Activated naive CD4-positive, alpha-beta T cell treated with anti-CD3 and anti-CD28 coated beads, Interleukin-2, amount 50 U/mL, for 72 hours (primary cell): ENCODE measurements around the gene LILRA6. TPM values are rescaled to one million over a fixed set of nuclear protein-coding genes. Genes with fewer than 3 reads are reported as not detected.
"Not testable (repeated sequence)": the region's sequence is repeated elsewhere in the genome, so short reads cannot be mapped to it uniquely, and the experiment has no call there.

Experiments
- ATAC-seq, 2 donors: fragments of 150-1000 bp; cut with Tn5 transposase; 2 replicates each; pipeline ENCODE4 v1.10.0; 2021; ENCODE audit warnings: mild to moderate bottlenecking in 2 of 2, moderate library complexity in 2 of 2
- DNase-seq, 2 donors: peaks; one replicate each; pipeline ENCODE4 v3.0.0; 2021 to 2022; ENCODE audit warnings: low spot score in 2 of 2
- H3K27ac Mint-ChIP-seq, 2 donors: one replicate each; pipeline ENCODE4 v1.8.0; 2022; ENCODE audit warnings: mild to moderate bottlenecking in 2 of 2, mixed read lengths in 2 of 2
- H3K36me3 Mint-ChIP-seq, 2 donors: one replicate each; pipeline ENCODE4 v1.8.0; 2022; ENCODE audit warnings: mixed read lengths in 2 of 2
- H3K9me3 Mint-ChIP-seq, 2 donors: one replicate each; pipeline ENCODE4 v1.8.0; 2022; ENCODE audit warnings: mixed read lengths in 2 of 2
- total RNA-seq, 2 donors: library from RNA; stranded (reverse); gene quantifications; one replicate each; pipeline ENCODE4 v1.2.3, GENCODE V29; 2022

The LILRA6 gene
- total RNA-seq = not detected

DNA sequence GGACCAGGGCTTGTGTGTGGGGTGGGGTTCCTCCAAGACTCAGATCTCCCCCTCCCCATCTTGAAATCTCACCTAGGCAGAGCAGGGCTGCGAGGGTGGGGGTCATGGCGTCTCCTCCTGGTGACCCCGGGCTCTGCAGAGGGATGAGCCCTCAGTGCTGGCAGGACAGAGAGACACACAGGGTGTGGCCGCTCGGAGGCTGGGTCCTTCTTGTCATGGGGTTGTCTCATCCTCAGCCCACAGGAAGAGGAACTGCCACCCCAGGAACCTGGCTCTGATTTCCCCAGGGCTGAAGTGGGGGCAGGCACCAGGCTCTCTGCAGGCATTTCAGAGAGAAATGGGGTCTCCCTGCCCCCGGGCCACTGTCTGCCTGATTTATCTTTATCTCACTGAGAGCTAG, at the start of gene LILRA6:
LILRA6 (minus strand) TSS at position 145 of the 400 bp plus-strand sequence.
- ATAC-seq = not testable (repeated sequence)

DNA sequence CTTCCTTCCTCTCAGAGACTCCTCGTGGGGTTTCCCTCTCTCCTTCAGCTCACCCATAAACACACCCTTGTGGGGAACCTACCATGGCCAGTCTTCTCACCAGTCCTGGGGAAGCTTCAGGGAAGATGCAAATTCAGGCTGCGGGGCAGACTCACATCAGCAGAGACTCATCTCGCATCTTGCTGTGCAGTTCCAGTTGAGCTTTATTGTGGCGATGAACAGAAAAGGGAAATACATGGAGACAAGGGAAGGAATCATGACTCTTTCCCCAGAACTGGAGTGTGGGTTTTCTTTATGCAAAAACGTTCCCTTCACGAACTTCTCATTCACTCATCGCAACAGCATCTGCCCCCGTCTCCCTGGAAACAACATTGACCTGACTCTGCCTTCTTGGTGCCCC, 46.6 kb upstream of the LILRA6 start:
- not testable (repeated sequence) for H3K36me3 Mint-ChIP-seq, H3K9me3 Mint-ChIP-seq, H3K27ac Mint-ChIP-seq, DNase-seq, ATAC-seq

More for the DNA sequence above, at the start of gene LILRA6:
- H3K27ac Mint-ChIP-seq, DNase-seq, H3K9me3 Mint-ChIP-seq, H3K36me3 Mint-ChIP-seq: not testable (repeated sequence)

DNA sequence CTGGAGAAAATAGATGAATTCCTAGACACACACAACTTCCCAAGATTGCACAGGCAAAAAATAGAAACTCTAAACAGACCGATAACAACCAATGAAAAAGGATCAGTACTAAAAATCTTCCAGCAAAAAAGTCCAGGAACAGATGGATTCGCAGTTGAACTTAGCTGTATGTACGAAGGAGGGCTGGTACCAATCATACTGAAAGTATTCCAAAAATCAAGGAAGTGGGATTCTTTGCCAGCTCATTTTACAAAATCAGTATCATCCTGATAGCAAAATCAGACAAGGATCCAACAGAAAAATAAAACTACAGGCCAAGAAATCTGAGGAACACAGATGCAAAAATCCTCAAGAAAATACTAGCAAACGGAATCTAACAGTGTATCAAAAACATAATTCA, 44.9 kb upstream of the LILRA6 start:
- Mint-ChIP-seq H3K9me3 (no peaks in the 10 kb centered on the region), H3K27ac (no peak overlapping the region), H3K36me3 (no peaks in the 10 kb centered on the region)
- DNase-seq (no peak), ATAC-seq (no peak)

DNA sequence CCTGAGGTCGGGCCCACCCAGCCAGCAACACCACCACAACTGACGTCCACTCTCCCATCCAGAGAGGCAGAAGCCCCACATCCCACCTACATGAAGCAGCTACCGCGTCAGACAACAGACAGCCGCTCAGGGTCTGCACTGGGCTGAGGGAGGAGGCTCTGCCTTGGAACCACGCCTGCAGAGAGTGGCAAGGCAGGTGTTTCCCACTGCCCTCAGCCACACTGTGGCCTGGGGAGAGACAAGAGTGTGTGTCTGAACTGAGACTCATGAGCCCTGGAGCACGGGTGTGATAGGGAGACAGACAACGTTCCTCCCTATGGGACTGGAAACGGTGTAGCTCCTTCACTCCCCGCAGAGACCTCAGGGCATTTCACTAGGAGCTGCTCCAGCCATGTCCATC, 43.7 kb upstream of the LILRA6 start:
- H3K9me3 Mint-ChIP-seq, H3K27ac Mint-ChIP-seq, DNase-seq, ATAC-seq, H3K36me3 Mint-ChIP-seq: not testable (repeated sequence)

DNA sequence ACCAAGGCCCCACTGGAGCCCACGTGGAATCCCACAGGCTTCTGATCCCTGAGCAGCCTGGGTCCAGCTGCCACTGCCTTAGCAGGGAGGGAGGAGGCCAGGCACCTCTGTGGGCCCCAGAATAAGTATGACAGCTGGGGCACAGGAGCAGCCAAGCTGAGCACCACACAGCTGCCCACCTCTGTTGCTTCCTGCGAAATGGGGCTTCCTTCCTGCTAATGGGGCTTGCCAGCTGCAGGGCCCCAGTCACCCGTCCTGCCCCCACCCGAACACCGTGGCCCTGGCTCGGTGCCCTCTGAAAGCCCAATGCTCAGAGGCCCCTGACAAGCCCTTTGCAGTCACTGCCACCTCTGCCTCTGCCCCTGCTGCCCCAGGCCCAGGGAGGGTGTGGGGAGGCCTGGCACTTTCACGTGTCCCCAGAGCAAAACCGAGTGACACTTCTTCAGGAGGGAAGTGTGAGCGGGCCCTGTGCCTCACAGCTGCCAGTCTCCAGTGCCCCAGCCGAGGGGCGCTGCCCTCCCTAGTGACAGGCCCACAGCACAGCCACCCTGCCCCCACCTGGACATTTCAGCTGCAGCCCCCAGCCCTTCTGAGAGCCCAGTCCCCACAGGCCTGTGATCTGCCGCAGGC, 43.0 kb upstream of the LILRA6 start:
- not testable (repeated sequence) for H3K27ac Mint-ChIP-seq, H3K9me3 Mint-ChIP-seq, ATAC-seq, H3K36me3 Mint-ChIP-seq, DNase-seq

- no peaks in the 10 kb centered on the region for H3K9me3 Mint-ChIP-seq
- DNase-seq (no peak), ATAC-seq (no peak)
- no peaks in the 10 kb centered on the region for H3K36me3 Mint-ChIP-seq
- H3K27ac Mint-ChIP-seq = no peak overlapping the region
Observed at GRCh38 chr19:54282686-54283470, 40.3 kb upstream of the LILRA6 start.

DNA sequence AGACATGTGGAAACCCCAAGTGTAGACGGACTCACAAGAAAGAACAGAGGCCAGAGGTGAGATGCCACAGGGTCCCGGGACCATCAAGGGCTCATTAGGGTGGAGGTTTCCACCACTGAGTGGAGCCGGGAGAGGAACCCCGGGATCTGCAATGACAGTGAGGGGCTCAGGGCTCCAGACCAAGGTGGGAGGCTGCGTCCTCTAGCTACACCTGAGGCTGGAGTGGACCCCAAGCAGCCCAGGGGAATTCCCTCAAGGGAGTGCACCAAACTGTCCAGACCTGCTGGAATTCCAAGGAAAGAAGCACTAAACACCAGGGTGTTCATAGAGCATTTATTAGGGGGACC, 39.1 kb upstream of the LILRA6 start:
- H3K27ac Mint-ChIP-seq, H3K9me3 Mint-ChIP-seq, H3K36me3 Mint-ChIP-seq, DNase-seq, ATAC-seq: not testable (repeated sequence)

DNA sequence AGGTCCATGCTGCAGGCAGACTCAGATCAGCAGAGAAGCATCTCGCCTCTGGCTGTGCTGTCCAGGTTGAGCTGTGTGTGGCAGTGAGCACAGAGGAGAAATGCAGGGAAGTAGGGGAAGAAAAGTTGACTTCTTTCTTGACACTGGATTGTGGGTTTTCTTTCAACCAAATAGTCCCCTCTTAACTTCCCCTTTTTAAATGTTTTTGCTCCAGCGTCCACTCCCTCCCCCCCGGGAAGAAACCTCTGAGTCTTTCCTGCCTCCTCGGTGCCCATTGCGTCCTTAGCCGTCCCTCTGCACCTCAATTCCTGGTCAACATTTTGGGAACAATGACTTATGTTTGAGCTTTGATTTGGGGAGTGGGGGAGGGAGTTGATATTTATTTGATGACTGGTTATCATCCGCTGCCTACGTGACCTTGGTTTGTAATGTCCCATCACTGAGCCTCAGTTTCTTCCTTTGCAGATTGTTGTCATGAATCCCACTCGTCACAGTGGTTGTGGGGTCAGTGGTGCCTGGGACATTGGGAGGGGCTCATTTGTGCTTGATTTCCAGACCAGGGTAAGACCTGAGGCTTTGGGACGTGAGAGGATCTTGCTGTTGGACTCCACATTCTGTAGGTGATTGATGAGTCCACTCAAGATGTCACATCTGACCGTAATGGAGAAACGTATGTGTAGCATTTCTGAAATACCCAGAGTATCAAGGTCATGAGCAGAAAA, 38.6 kb upstream of the LILRA6 start, which contains the start of gene LILRB2:
LILRB2 (minus strand) TSS at position 104 of the 722 bp plus-strand sequence. CDS start 614 bp downstream, outside the sequence.
- DNase-seq = no peak
- H3K27ac Mint-ChIP-seq = no peak within 1 kb of the TSS

DNA sequence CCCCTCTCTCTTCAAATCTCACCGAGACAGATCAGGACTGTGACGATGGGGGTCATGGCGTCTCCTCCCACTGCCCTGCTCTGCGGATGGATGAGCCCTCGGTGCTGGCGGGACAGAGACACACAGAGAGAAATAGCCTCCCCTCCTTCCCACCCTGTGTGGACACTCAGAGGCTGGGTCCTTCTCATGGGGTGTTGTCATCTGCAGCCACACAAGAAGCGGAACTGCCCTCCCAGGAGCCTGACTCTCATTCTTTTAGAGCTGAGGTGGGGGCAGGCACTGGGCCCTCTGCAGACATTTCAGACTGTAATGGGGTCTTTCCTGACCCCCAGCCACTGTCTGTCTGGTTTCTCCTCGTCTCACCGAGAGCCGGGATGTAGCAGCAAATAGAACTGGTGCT, 37.9 kb upstream of the LILRA6 start:
- not testable (repeated sequence) for H3K36me3 Mint-ChIP-seq, ATAC-seq, H3K27ac Mint-ChIP-seq, DNase-seq, H3K9me3 Mint-ChIP-seq

More for the DNA sequence above, 38.6 kb upstream of the LILRA6 start, which contains the start of gene LILRB2:
- Mint-ChIP-seq H3K9me3 (no peaks in the 10 kb centered on the region), H3K36me3 (no peaks in the 10 kb centered on the region)
- ATAC-seq = no peak

GRCh38 chr19:54280025-54280424, 37.4 kb upstream of the LILRA6 start:
- not testable (repeated sequence) for H3K27ac Mint-ChIP-seq, H3K9me3 Mint-ChIP-seq, DNase-seq, H3K36me3 Mint-ChIP-seq, ATAC-seq

DNA sequence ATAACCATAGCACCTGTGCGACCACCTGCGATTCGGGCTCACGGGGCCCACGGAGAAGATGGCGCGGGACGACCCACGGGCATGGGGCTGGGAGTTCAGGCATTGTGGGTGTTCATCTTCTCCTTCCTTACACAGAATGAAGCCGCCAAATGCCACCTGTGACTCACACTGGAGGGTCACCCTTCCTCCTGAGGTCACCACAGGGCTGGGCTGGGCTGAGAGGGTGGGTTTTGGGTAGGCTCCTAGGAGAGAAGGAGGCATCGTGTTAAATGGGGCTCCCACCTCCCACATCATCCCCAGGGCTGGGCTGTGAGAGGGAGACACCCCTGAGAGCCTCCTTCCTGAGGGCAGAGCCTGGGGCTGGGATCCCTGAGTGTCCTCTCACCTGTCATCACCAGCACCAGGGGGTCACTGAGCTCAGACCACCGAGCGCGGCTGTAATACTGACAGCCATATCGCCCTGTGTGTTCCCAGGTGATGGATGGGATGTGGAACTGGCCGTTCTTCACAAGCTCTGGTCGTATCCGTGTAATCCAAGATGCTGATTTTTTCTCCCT, 36.9 kb upstream of the LILRA6 start:
- H3K27ac Mint-ChIP-seq = no peak overlapping the region
- no peak for DNase-seq
- H3K36me3 Mint-ChIP-seq = no peaks in the 10 kb centered on the region
- ATAC-seq = no peak
- no peaks in the 10 kb centered on the region for H3K9me3 Mint-ChIP-seq

DNA sequence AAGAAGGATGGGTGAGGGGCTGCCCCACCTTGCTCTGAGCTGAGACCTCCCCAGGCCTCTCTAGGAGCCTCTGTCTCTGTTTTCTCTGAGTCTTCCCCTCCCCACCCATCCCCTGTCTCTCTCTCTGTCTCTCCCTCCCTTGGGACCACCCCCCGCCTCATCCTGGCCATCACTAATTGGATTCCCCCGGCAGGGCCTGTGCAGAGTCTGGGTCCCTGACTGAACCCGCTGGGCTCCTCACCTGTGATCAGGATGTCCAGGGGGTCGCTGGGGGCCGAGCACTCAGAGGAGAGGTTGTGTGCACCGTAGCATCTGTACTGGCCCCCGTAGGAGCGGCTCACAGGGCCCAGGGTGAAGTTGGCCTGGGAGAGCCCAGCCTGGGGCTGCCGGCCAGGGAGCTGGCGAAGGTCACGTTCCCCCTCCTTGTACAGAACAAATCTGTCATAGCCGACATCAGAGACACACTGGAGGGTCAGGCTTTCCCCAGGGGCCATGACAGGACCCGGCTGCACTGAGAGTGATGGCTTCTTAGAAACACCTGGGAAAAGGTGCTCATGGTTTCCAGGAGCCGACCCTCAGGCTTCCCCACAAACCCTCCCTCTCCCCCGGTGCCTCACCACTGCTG, 36.1 kb upstream of the LILRA6 start:
- ATAC-seq, H3K9me3 Mint-ChIP-seq, H3K36me3 Mint-ChIP-seq, H3K27ac Mint-ChIP-seq, DNase-seq: not testable (repeated sequence)

DNA sequence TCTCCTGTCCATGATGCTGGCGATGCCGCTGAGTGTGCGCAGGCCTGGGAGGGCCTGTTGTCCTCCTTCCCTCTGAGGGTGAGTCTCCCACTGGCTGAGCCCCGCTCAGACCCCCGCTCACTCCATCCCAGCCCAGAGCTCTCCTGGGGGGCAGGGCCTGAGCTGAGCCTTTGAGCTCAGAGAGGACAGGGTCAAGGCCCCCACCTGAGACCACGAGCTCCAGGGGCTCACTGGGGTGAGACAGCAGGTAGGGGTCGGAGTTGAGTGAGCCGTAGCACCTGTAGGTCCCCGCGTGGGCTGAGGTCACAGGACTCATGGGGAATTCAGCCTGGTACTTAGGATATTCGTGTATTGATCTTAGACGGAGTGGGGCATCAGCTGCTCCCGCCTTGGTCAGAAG, 35.5 kb upstream of the LILRA6 start:
- H3K9me3 Mint-ChIP-seq, DNase-seq, H3K27ac Mint-ChIP-seq, ATAC-seq, H3K36me3 Mint-ChIP-seq: not testable (repeated sequence)

DNA sequence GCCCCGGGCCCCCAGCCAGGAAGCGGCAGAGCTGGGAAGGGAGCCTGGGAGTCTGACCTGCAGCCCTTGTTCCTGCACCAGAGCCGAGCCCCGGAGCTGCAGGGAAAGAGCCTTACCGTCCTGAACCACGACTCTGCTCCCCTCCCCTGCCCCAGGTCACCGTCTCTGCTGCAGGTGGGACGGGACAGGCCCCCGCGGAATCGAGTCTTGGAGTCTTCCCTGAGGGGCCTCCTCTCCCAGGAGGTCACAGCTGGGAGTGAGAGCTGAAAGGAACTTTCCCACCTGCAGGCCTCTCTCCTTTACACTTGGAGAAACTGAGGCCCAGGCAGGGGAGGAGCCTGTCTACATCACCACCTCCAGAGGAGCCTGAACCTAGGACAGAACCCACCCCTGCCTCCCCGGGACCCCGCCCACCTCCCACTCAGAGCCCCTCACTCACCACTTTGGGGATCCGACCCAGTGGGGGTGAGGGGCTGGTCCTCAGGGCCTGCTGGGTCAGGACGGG, 34.6 kb upstream of the LILRA6 start:
- not testable (repeated sequence) for ATAC-seq, H3K36me3 Mint-ChIP-seq, H3K27ac Mint-ChIP-seq, DNase-seq, H3K9me3 Mint-ChIP-seq

DNA sequence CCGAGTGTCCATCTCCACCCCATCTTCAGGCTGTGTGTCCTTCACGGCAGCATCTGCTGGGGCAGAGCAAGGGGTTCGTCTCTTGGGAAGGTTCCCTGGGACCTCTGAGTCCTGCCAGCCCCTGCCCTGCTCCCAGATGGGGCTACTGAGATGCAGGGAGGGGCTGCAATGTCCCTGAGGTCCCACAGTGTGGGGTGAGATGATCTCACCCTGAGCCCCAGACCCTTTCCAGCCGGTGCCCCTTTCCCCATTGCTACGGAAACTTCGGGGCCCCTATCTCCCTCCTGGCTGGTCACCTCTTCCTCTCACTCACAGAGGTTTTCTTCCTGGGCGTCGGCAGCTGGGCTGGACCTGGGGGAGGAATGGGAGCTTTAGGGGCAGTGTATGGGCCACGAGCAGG, 33.4 kb upstream of the LILRA6 start:
- no peaks in the 10 kb centered on the region for H3K36me3 Mint-ChIP-seq
- no peaks in the 10 kb centered on the region for H3K9me3 Mint-ChIP-seq
- ATAC-seq = no peak
- H3K27ac Mint-ChIP-seq = no peak overlapping the region
- no peak for DNase-seq

- not testable (repeated sequence) for H3K36me3 Mint-ChIP-seq, H3K9me3 Mint-ChIP-seq, H3K27ac Mint-ChIP-seq, DNase-seq
- ATAC-seq = peak in 1 of 2 donors; percentile 49
Observed at GRCh38 chr19:54274516-54274915, 31.9 kb upstream of the LILRA6 start.
